ENCODE data around the gene ELK4. TPM values are rescaled to one million over a fixed set of nuclear protein-coding genes. Genes with fewer than 3 reads are reported as not detected.

Gene ELK4
- total and polyA plus RNA-seq, 2 experiments from 2014 or later = 5.1 to 16.4 TPM

- H3K9me2 ChIP-seq (ENCODE audit: insufficient read depth) = no peaks in the 10 kb centered on the region
- H2AFZ ChIP-seq = no peak overlapping the region
- 2 to 5% methylated on average over 28 to 72 of the region's 90 CpGs for WGBS, 2 experiments (ENCODE audit: low coverage in 1 of 2, low lambda C conversion rate in 2 of 2, missing lambda C conversion rate in 2 of 2)
- H3K27ac ChIP-seq = no peak overlapping the region
- peak overlapping the region; percentile 49 for H3K4me2 ChIP-seq (ENCODE audit: unreplicated experiment)
- H3K9me3 ChIP-seq (ENCODE audit: low read depth) = no peaks in the 10 kb centered on the region
- H4K20me1 ChIP-seq (ENCODE audit: insufficient read depth) = no peaks in the 10 kb centered on the region
- in situ Hi-C loops (cut with MboI) = no loop called here
- no peaks in the 10 kb centered on the region for H3F3A ChIP-seq (ENCODE audit: insufficient read depth)
- H3K4me3 ChIP-seq = no peak overlapping the region; the same call in 1 of the 2 replicates
- H3K79me2 ChIP-seq (ENCODE audit: insufficient read depth) = no peaks in the 10 kb centered on the region
- peak; percentile 46 for DNase-seq
- no peak overlapping the region for H3K9ac ChIP-seq
- TF ChIP-seq EZH2phosphoT487 (IDR thresholded peaks at IDR 0.05; ENCODE audit: insufficient read depth, low read depth) (0 out of 2 replicates have a peak, but pooled peaks have one; percentile 52), EZH2 (IDR thresholded peaks at IDR 0.05; ENCODE audit: insufficient read depth, poor library complexity, severe bottlenecking) (peak; percentile 89)
- H3K4me1 ChIP-seq (ENCODE audit: insufficient read depth) = no peaks in the 10 kb centered on the region
- no peaks in the 10 kb centered on the region for H3K36me3 ChIP-seq (ENCODE audit: low read depth)
- peaks cover 78% of the 10 kb centered on the region for H3K27me3 ChIP-seq (replicated peaks; ENCODE audit: insufficient read depth)
Measured at GRCh38 chr1:205568469-205569361, 63.1 kb downstream of the ELK4 start.

- no peaks in the 10 kb centered on the region for H4K20me1 ChIP-seq (ENCODE audit: insufficient read depth)
- H3K9me2 ChIP-seq (ENCODE audit: insufficient read depth) = no peaks in the 10 kb centered on the region
- no peak overlapping the region for H3K4me3 ChIP-seq
- H3K4me2 ChIP-seq (ENCODE audit: unreplicated experiment) = no peak overlapping the region
- no peak overlapping the region for H2AFZ ChIP-seq
- peaks cover 72% of the 10 kb centered on the region for H3K27me3 ChIP-seq (replicated peaks; ENCODE audit: insufficient read depth)
- WGBS, 2 experiments (ENCODE audit: low coverage in 1 of 2, low lambda C conversion rate in 2 of 2, missing lambda C conversion rate in 2 of 2) = 41 to 42% methylated on average over 5 of the region's 5 CpGs
- no peak for DNase-seq
- H3K27ac ChIP-seq = no peak overlapping the region
- TF ChIP-seq EZH2phosphoT487 (IDR thresholded peaks at IDR 0.05; ENCODE audit: insufficient read depth, low read depth) = no peak
- TF ChIP-seq EZH2 (IDR thresholded peaks at IDR 0.05; ENCODE audit: insufficient read depth, poor library complexity, severe bottlenecking) = no peak
- H3K9ac ChIP-seq = no peak overlapping the region
- no peaks in the 10 kb centered on the region for H3K36me3 ChIP-seq (ENCODE audit: low read depth)
- in situ Hi-C loops (cut with MboI) = no loop called here
- H3K79me2 ChIP-seq (ENCODE audit: insufficient read depth) = no peaks in the 10 kb centered on the region
- no peaks in the 10 kb centered on the region for H3K4me1 ChIP-seq (ENCODE audit: insufficient read depth)
- no peaks in the 10 kb centered on the region for H3F3A ChIP-seq (ENCODE audit: insufficient read depth)
- H3K9me3 ChIP-seq (ENCODE audit: low read depth) = no peaks in the 10 kb centered on the region
Measured at GRCh38 chr1:205568135-205568468, 63.7 kb downstream of the ELK4 start.

- no peak for DNase-seq
- H3K4me2 ChIP-seq (ENCODE audit: unreplicated experiment) = no peak overlapping the region
- no peak overlapping the region for H3K9ac ChIP-seq
- no peak overlapping the region for H3K4me3 ChIP-seq
- no peaks in the 10 kb centered on the region for H3K4me1 ChIP-seq (ENCODE audit: insufficient read depth)
- no peaks in the 10 kb centered on the region for H3K36me3 ChIP-seq (ENCODE audit: low read depth)
- WGBS, 2 experiments (ENCODE audit: low coverage in 1 of 2, low lambda C conversion rate in 2 of 2, missing lambda C conversion rate in 2 of 2) = 61 to 62% methylated on average over 6 of the region's 6 CpGs
- in situ Hi-C loops (cut with MboI) = no loop called here
- no peaks in the 10 kb centered on the region for H3K9me3 ChIP-seq (ENCODE audit: low read depth)
- H4K20me1 ChIP-seq (ENCODE audit: insufficient read depth) = no peaks in the 10 kb centered on the region
- H3K9me2 ChIP-seq (ENCODE audit: insufficient read depth) = no peaks in the 10 kb centered on the region
- peaks cover 72% of the 10 kb centered on the region for H3K27me3 ChIP-seq (replicated peaks; ENCODE audit: insufficient read depth)
- TF ChIP-seq EZH2 (IDR thresholded peaks at IDR 0.05; ENCODE audit: insufficient read depth, poor library complexity, severe bottlenecking) = no peak
- TF ChIP-seq EZH2phosphoT487 (IDR thresholded peaks at IDR 0.05; ENCODE audit: insufficient read depth, low read depth) = no peak
- no peak overlapping the region for H2AFZ ChIP-seq
- H3K79me2 ChIP-seq (ENCODE audit: insufficient read depth) = no peaks in the 10 kb centered on the region
- no peaks in the 10 kb centered on the region for H3F3A ChIP-seq (ENCODE audit: insufficient read depth)
- no peak overlapping the region for H3K27ac ChIP-seq
Measured at GRCh38 chr1:205567716-205568115, 64.1 kb downstream of the ELK4 start.

- H3K4me1 ChIP-seq (ENCODE audit: insufficient read depth) = no peaks in the 10 kb centered on the region
Measured at GRCh38 chr1:205565799-205566198, 66.0 kb downstream of the ELK4 start.

More at GRCh38 chr1:205565799-205566198, 66.0 kb downstream of the ELK4 start:
- H3K36me3 ChIP-seq (ENCODE audit: low read depth) = no peaks in the 10 kb centered on the region
- H3K4me3 ChIP-seq = no peak overlapping the region
- no peaks in the 10 kb centered on the region for H3F3A ChIP-seq (ENCODE audit: insufficient read depth)
- no peaks in the 10 kb centered on the region for H4K20me1 ChIP-seq (ENCODE audit: insufficient read depth)
- no peak overlapping the region for H2AFZ ChIP-seq
- no peak overlapping the region for H3K4me2 ChIP-seq (ENCODE audit: unreplicated experiment)
- H3K27me3 ChIP-seq (replicated peaks; ENCODE audit: insufficient read depth) = peaks cover 68% of the 10 kb centered on the region
- TF ChIP-seq EZH2phosphoT487 (IDR thresholded peaks at IDR 0.05; ENCODE audit: insufficient read depth, low read depth) (no peak), EZH2 (IDR thresholded peaks at IDR 0.05; ENCODE audit: insufficient read depth, poor library complexity, severe bottlenecking) (no peak)
- H3K9me2 ChIP-seq (ENCODE audit: insufficient read depth) = no peaks in the 10 kb centered on the region
- 57 to 74% methylated on average over 3 of the region's 3 CpGs for WGBS, 2 experiments (ENCODE audit: low coverage in 1 of 2, low lambda C conversion rate in 2 of 2, missing lambda C conversion rate in 2 of 2)
- H3K79me2 ChIP-seq (ENCODE audit: insufficient read depth) = no peaks in the 10 kb centered on the region
- in situ Hi-C loops (cut with MboI) = no loop called here
- H3K9me3 ChIP-seq (ENCODE audit: low read depth) = peaks cover 4% of the 10 kb centered on the region
- H3K27ac ChIP-seq = no peak overlapping the region
- DNase-seq = no peak
- H3K9ac ChIP-seq = no peak overlapping the region
